HG02981 (cell line): ENCODE measurements around the gene WNK1.
"Not testable (repeated sequence)": the region's sequence is repeated elsewhere in the genome, so short reads cannot be mapped to it uniquely, and the experiment has no call there.

Source experiments
- ATAC-seq: cut with Tn5 transposase; IDR thresholded peaks from one replicate; pipeline ENCODE4 v1.9.1; 2021; ENCODE audit warnings: mild to moderate bottlenecking, moderate library complexity; ENCODE audit not compliant: unreplicated experiment

The WNK1 gene

DNA sequence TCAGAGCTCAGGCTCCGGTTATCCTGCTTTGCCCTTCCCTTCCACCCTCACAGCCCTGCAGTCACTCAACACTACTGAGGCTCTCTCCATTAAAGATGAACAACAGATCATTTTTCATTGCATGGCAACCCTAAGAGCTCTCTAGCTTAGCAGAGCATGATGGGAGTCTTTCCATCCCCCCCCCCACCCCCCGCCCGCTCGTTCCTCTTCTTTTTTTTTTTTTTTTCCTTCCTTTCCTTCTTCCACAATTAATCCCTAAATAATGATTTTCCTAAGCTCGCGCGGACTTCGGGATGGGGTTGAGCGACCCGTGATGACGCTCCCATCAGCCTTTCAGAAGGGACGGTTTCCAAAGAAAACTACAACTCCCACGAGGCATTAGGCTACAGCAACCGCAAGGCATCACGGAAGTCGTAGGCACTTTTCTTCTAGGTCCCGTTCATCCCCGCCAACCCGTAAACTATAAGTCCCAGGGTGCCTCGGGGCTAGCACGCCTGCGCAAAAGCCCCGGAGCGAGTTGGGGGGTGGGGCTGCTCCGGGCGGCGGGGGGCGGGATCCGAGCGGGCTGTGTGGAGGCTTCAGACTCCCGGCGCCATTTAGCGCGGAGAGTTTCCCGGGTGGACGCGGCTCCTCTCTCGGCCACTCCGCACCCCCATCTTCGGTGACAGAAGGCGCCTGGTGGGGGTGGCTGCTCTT, at the start of gene WNK1:
WNK1 (plus strand) TSS at position 581 of the 696 bp plus-strand sequence. CDS start 987 bp downstream, outside the sequence.
- peak; percentile 56 for ATAC-seq

DNA sequence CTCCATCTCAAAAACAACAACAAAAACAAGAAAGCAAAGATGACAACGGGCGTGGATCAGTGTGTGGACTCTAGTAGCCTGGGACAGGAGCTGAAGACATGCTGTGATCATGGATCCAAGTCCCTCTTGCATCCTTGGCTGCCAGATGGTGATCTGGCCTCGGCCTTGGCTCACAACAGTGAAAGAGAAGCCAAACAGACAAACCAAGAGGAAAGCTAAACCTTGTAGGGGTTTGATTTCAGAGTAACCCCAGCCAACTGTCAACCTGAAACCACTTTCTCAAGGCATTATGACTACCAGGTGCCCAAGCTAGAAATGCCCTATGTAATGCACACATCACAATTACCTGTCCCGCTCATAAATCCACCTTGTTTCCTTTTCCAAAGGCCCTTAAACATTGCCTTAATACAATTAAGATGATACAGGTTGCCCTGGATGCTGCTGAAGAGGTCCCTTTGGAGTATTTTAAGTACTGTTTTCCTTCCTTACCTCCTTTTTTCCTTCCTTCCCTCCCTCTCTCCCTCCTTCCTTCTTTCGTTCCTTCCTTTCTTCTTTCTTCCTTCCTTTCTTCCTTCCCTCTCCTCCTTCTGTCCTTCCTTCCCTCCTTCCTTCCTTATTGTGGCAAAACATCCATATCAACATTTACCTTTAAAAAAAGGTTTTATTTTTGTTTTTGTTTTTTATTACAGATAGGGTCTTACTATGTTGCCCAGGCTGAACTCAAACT, 47.7 kb upstream of the WNK1 start:
- ATAC-seq, result no peak

DNA sequence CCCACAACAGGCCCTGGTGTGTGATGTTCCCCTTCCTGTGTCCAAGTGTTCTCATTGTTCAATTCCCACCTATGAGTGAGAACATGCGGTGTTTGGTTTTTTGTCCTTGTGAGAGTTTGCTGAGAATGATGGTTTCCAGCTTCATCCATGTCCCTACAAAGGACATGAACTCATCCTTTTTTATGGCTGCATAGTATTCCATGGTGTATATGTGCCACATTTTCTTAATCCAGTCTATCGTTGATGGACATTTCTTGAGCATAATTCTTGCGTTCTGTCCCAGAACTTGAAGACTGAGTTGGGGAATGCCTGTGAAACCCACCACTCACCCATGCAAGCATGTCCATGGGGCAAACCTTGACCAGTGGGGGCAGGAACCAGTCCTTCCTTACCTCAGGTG, 44.3 kb upstream of the WNK1 start:
- not testable (repeated sequence) for ATAC-seq

DNA sequence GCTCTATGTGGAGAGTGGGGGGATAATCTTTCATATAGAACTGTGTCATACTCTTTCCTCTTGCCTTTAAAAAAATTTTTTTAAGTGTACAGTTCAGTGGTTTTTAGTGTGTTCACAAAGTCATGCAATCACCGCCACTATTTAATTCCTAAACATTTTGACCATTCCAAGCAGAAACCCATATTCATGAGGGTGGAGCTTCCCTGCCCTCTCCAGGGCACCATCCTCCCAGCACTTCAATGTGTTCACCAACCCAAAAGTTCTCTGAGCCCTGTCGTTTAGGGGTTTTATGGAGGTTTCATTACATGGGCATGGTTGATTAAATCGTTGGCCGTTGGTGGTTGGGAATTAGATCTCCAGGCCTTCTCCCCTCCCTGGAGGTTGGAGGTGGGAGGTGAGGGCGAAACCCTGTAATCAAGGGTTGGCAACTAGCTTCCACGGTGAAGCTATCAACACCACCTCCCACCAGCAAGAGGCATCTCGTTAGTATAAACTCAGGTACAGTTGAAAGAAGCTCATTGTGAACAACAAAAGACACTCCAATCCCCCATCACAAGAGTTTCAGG, 42.8 kb upstream of the WNK1 start:
- ATAC-seq, result no peak

DNA sequence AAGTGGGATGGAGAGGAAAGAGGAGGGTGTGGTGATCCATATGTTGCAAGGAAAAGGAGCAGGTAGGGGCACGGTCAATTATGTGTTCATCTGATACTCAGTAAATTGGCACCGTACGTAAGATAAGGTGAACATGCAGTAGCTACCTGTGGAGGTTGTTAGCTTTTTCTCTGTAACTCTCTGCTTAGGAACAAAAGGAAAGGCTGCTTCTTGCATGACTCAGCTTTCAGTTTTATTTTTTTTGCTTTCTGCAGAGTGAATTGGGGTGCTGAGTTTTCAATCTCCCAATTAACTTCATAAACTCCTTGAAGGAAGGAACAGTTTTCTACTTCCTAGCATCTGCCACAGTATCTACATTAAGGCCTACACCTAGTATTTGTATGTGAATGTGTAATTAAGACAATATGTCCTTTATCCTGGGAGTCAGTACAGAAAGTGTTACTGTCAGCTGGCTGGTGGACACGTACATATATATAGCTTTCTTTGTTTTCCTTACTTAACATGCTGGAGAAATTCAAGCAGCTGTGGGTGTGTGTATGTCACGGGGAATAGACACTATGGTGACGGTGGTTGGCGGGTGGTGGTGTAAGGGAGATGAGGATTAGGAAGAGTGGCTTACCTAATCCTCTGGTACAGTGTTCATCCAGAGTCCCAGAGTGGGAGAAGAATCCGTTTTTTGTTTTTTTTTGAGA, 40.1 kb upstream of the WNK1 start:
- ATAC-seq, result no peak

DNA sequence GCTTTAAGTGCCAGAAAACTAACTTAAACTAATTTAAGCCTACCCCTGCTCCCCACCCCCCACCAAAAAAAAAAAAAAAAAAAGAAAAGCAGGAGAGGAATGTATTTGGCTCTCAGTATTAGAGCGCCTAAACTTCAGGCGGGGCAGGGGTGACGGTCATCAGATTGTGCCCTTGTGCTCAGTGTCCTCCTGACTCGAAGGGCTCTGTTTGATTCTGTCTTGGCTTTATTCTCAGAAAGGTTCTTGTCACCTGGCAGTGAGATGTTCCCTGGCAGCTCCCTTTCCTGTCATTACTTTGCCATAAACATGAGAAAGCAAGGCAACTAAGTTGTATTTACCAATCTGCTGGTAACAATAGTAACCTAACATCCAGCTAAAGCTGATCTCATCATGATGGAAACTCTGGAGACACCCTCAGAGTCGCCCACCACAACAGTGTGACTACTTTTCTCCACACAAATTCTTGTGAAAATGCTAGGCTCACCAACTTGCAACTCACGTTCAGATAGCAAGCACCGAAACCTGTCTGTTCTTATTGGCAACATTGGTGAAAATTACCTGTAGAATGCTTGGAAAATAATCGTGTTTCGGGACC, 39.0 kb upstream of the WNK1 start:
- no peak for ATAC-seq

DNA sequence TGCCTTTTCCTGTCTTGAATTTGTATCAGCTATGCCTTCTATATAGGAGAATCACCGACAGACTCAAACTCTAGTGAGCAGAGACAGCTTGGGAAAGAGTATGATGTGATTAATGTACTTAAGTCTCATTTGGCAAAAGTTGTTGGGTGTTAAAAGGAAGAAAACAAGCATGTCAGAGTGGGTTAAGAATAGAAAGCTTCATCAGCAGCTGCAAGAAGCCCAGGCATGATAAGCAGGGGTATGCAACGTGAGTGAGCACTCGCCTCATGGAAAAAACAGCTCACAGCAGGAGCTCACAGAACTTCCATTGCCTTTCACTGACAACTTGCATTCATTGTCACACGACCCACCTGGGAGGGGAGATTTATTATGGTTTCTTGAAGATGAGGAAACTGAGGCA, 35.9 kb upstream of the WNK1 start:
- no peak for ATAC-seq

DNA sequence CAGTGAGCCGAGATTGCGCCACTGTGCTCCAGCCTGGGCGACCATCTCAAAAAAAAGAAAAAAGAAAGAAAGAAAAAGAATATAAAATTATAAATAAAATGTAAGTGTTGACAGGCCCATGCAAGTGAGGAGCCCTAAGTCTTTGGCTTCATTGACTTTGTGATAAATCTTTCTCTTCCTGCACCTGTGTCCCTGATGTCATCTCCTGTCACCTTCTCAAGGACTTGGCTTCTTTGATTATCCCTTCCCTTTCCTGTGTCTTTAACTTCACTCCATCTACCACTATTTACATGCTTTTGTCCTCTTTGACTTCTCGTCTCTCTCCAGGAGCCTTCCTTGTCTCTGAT, 33.6 kb upstream of the WNK1 start:
- ATAC-seq, result no peak

DNA sequence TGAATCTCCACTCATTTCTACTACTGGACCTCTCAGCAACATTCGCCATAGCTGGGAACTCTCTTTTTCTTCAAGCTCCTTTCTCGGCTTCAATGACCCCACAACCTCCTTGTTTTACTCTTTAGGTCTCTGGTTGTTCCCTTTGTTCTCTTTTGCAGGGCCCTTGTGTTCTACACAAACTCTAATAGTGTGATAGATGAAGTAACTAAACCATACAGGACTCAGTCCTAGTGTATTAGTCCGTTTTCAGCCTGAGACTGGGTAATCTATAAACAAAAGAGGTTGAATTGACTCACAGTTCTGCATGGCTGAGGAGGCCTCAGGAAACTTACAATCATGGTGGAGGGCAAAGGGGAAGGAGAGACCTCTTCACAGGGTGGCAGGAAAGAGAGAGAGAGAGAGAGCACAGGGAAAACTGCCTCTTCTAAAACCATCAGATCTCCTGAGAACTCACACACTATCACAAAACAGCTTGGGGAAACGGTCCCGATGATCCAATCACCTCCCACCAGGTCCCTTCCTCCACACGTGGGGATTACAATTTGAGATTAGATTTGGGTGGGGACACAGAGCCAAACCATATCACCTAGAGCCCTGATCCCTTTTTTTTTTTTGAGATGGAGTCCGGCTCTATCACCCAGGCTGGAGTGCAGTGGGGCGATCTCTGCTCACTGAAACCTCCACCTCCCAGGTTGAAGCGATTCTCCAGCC, 32.0 kb upstream of the WNK1 start:
- ATAC-seq, result no peak

DNA sequence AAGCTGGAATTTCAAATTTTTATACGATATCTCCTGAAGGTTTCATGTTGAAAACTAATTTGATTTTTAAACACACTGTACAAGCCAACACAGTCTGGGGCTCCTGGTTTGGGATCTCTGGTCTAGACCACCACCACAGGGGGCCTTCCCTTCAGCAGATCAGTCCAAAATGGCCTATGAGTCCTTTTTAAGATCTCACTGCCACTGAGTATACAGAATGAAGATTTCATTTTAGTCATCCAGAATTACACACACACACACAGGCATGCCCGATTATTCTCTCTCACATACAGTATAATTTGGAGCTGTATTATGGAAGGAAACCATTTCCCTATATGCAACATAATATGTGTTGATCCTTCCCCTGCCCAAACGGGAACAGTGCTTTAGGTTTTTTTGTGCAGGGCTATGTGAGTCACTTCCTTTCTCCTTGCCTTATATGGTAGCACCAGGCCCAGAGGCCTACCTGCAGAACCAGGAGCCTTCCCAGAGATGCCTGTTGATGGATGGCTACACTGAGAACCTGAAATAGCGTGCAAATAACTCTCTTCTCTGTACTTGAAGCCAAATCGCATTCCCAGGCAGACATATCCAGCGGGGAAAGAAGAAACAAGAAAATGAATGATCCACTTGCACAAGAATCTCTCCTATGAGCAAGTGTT, 28.1 kb upstream of the WNK1 start:
- ATAC-seq, result no peak

DNA sequence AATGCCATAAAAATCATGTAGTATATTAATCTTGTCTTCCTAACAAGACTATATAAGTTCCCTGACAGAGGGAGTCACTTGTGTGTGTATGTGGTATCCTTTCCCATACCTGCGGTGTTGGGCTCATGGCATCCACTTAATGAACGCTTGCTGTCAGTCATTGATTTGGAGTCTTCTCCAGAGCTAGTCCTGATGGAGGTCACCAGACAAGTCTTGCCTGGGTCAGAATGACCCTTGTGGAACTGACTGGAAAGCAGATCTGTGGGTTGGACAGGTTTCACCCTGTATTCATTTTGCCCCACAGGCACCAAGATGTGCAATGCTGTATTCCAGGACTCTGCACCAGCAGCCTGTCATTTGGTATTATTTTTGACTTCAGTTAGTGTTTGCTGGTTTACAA, 27.3 kb upstream of the WNK1 start:
- no peak for ATAC-seq

DNA sequence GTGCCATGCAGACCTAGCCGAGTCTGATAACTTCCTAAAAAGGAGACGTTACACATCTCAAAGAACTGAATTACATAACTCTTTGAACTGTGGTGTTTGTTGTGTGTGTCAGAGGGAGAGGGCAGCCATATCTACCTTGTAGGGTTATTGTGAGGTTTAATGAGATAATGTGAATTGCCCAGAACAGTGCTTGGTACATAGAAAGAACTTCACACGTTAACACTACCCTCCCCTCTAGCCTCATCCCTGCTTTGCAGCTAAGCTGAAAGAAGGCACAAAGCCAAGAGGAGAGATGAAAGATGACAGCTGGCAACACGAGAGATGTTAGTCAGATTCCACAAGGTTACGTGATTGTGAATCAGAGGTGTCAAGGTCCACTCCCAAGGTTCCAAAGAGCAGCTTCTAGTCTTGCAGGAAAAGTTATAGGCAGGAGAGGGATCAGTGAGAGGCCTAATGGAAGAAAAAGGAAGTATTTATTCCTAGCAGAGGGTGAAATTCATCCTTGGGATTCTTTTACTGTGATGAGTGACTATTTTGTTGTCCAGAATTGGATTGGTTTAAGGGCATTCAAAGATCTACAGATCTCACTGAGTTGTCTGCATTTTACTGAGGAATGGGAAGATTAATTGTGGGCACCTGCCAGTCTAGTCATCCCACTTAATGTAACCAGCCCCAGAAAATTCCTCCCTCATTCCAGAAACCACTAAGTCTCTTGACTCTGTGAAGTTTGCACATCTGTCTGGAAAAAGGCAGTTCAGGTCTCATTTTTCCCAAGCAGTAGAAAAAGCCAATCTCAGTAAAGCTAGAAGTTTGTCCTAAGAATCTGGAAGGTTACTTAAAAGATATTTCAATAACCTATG, 25.9 kb upstream of the WNK1 start:
- ATAC-seq, result no peak

DNA sequence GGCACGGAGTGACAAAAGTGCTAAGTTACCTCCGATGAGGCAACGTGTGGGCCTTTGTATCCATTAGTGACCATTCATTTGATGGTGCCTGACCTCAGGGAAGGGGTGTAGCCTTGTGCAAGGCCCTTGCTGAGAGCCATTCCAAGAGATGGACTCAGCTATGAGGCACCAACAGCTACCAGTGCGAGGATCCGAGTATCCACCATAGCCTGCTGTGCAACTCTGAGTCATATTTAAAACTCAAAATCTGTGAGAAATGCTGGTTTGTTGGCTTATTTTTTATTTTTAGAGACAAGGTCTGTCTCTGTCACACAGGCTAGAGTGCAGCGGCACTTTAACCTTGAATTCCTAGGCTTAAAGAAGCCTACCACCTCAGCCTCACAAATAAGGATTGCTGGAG, 25.1 kb upstream of the WNK1 start:
- no peak for ATAC-seq

DNA sequence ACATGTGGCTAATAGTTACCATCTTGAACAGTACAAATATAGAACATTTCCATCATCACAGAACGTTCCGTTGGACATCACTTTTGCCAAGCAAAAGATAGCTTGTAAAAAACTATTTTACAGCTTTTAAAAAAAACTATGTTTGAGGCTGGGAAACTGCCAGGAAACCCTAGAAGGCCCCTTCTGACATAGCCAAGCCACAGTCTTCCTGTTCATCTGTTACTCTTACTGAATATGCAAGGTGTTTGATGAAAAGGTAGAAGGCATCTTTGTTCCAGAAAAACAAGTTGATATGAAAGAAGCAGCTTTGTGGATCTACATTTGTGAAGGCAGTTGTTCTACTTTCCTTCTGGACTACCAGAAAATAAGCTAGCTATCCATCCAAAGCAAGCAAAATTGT, 23.6 kb upstream of the WNK1 start:
- ATAC-seq, result no peak

DNA sequence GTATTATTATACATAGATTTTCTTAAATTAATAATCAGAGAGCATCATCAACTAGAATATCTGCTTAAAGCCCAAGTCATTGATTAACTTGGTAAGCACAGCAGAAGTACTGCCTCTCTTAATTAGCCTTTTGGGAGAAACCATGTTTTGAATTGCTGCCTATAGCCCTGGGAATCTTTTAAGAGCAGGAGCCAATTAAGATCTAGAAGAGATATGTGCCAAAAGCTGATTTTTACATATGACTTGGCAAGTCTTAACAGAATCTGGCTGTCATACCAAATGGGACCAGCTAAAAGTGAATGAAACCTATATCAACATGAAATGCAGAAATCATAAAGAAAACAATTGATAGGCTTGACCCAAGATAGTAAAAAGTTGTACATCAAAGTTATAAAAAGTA, 23.2 kb upstream of the WNK1 start:
- ATAC-seq, result no peak

DNA sequence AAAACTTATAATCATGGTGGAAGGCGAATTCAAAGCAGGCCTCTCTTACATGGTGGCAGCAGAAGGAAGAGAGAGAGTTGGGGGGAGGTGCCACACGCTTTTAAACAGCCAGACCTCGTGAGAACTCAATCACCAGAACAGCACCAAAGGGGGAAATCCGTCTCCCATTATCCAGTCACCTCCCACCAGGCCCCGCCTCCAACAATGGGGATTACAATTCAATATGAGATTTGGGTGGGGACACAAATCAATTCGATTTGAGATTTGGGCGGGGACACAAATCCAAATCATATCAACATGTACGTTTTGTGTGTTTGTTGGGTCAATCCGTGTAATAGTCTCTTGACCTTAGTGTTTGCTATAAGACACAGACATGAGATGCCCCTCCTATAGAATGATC, 21.8 kb upstream of the WNK1 start:
- no peak for ATAC-seq

DNA sequence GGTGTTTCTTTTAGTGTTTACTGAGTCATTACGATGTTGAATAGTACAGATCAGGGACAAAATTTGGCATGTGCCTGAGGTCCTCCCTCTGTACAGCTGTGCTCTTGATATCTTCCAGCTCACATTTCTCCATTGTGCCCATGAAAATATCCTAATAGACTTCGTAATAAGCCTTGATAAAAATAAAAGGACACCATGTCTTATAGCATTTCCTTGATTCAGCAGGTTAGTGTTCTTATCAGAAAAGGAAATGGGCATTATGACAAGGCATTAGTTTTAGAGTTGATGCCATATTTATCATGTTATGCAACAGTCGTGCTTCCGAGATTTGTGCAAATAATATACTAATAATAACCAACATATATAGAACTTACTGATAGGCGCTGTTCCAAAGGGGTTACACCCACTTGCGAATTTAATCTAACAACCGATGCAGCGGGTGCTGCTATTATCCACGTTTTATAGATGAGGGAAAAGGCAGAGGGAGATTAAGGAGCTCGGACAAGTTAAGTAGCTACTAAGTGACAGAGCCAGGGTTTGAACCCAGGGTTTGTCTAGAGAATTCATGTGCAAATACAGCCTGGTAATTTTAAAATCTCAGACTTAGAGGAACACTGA, 15.1 kb upstream of the WNK1 start:
- ATAC-seq, result no peak

DNA sequence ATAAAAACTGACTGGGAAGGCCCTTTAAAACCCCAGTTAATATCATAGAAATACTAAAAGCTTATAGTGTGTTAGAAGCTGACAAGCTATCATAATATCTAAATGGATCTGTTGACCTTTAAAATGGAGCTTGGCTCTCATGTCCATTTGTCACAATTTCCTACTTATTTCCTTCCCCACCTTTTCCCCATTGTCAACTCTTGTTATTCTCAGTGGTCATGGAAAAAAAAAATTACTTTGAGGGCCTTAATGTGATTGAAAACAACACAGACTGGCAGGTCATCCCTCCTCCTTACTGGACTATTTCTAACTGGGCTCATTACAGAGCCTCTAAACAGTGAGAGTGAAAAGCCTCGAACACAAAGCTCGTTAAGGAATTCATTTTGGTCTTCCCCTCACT, 13.7 kb upstream of the WNK1 start:
- no peak for ATAC-seq

DNA sequence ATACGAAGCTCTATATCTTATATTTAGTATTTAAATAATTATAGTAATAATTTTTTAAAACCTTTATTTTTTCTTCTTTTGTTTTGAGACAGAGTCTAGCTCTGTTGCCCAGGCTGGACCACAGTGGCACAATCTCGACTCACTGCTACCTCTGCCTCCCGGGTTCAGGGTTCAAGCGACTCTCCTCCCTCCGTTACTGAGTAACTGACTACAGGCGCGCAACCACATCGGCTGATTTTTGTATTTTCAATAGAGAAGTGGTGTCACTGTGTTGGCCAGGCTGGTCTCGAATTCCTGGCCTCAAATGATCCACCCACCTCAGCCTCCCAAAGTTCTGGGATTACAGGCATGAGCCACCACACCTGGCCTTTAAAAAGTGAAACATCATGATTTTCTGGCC, 13.0 kb upstream of the WNK1 start:
- ATAC-seq, result no peak
